Measurements from ENCODE around the gene CLDN4. TPM values are rescaled to one million over a fixed set of nuclear protein-coding genes. Genes with fewer than 3 reads are reported as not detected.

The CLDN4 gene
- total and polyA plus RNA-seq, 12 donors, result 0.03 to 0.30 (median 0.14) TPM; not detected in 9

GRCh38 chr7:73880755-73881328, 50.0 kb downstream of the CLDN4 start:
- ATAC-seq, result peak in 2 of 8 donors; percentile 2 to 19
- Histone ChIP-seq H3K4me1 (peaks cover 25 to 53% (median 31%) of the 10 kb centered on the region in 9 donors), H3K4me3 (no peak overlapping the region), H3K27ac (peak overlapping the region in 9 of 10 donors; percentile 19 to 90 (median 78)), H3K36me3 (no peaks in the 10 kb centered on the region), H3K9me3 (no peaks in the 10 kb centered on the region), H3K27me3 (peaks cover 0 to 11% (median 0%) of the 10 kb centered on the region in 7 donors)
- TF ChIP-seq CTCF (IDR thresholded peaks at IDR 0.05), result no peak
- DNase-seq, result no peak
- 45 to 52% methylated on average over 13 of the region's 13 CpGs for WGBS, 2 donors
- intact Hi-C loops (cut with DNase I), result loop anchor here in 2 of 10 donors (5.0 kb wide), 1 partner anchor 146 kb away; the partner anchor contains the start of gene ELN (in 2 of the 2)

GRCh38 chr7:73881352-73882046, 50.7 kb downstream of the CLDN4 start:
- intact Hi-C loops (cut with DNase I), result loop anchor here in 2 of 10 donors (5.0 kb wide), 1 partner anchor 146 kb away; the partner anchor contains the start of gene ELN (in 2 of the 2)
- WGBS, 2 donors, result 48% methylated on average over 5 of the region's 5 CpGs
- no peak for TF ChIP-seq CTCF (IDR thresholded peaks at IDR 0.05)
- ATAC-seq (peak in 7 of 8 donors; percentile 46 to 85 (median 72)), DNase-seq (no peak)
- Histone ChIP-seq H3K27me3 (peaks cover 0 to 18% (median 0%) of the 10 kb centered on the region in 7 donors), H3K9me3 (no peaks in the 10 kb centered on the region), H3K36me3 (no peaks in the 10 kb centered on the region), H3K27ac (peak overlapping the region in 9 of 10 donors; percentile 19 to 90 (median 78)), H3K4me1 (peaks cover 29 to 59% (median 36%) of the 10 kb centered on the region in 9 donors), H3K4me3 (no peak overlapping the region)

- Histone ChIP-seq H3K27ac (peak overlapping the region in 9 of 10 donors; percentile 19 to 90 (median 78)), H3K4me1 (peaks cover 34 to 63% (median 41%) of the 10 kb centered on the region in 9 donors)
- 83 to 88% methylated on average over 3 of the region's 3 CpGs for WGBS, 2 donors
These were observed 51.2 kb downstream of the CLDN4 start for GRCh38 chr7:73882047-73882402.

More at GRCh38 chr7:73882047-73882402, 51.2 kb downstream of the CLDN4 start:
- Histone ChIP-seq H3K4me3 (no peak overlapping the region), H3K9me3 (no peaks in the 10 kb centered on the region), H3K27me3 (peaks cover 0 to 22% (median 0%) of the 10 kb centered on the region in 7 donors), H3K36me3 (no peaks in the 10 kb centered on the region)
- ATAC-seq, result no peak
- no peak for TF ChIP-seq CTCF (IDR thresholded peaks at IDR 0.05)
- DNase-seq, result no peak
- intact Hi-C loops (cut with DNase I), result loop anchor here in 2 of 10 donors (5.0 kb wide), 1 partner anchor 145 kb away; the partner anchor contains the start of gene ELN (in 2 of the 2)

Other genes with a start within 250 kb of the CLDN4 start
- 1 to 10 TPM in 5 of 10 donors, under 1 TPM in 3, not detected in 2; 0.28 to 8.5 (median 1.9) TPM for gene MLXIPL, start 206.5 kb upstream of the CLDN4 start, total RNA-seq
- 10 to 100 TPM in 1 of 2 donors, 1 to 10 TPM in 1; 2.8 to 22.8 TPM for gene MLXIPL, start 206.5 kb upstream of the CLDN4 start, polyA plus RNA-seq
- 1 to 10 TPM; 1.1 to 3.6 (median 2.2) TPM for gene VPS37D, start 163.2 kb upstream of the CLDN4 start, total RNA-seq
- 1 to 10 TPM; 1.2 to 1.4 TPM for gene VPS37D, start 163.2 kb upstream of the CLDN4 start, polyA plus RNA-seq
- 10 to 100 TPM; 12.1 to 20.8 (median 15.8) TPM for gene DNAJC30, start 147.5 kb upstream of the CLDN4 start, total RNA-seq
- gene DNAJC30, start 147.5 kb upstream of the CLDN4 start, polyA plus RNA-seq, result 1 to 10 TPM; 9.1 TPM
- gene BUD23, start 147.4 kb upstream of the CLDN4 start, total RNA-seq, result 10 to 100 TPM; 63.4 to 89.9 (median 66.8) TPM
- gene BUD23, start 147.4 kb upstream of the CLDN4 start, polyA plus RNA-seq, result 100 to 1,000 TPM; 123 to 134 TPM
- gene STX1A, start 111.3 kb upstream of the CLDN4 start, total RNA-seq, result 1 to 10 TPM in 9 of 10 donors, under 1 TPM in 1; 0.88 to 2.7 (median 1.8) TPM
- 1 to 10 TPM; 2.5 to 3.4 TPM for gene STX1A, start 111.3 kb upstream of the CLDN4 start, polyA plus RNA-seq
- 10 to 100 TPM; 20.0 to 36.8 (median 29.6) TPM for gene ABHD11, start 92.2 kb upstream of the CLDN4 start, total RNA-seq
- gene ABHD11, start 92.2 kb upstream of the CLDN4 start, polyA plus RNA-seq, result 10 to 100 TPM; 26.8 to 36.6 TPM
- not detected for gene CLDN3, start 60.7 kb upstream of the CLDN4 start, total RNA-seq
- gene CLDN3, start 60.7 kb upstream of the CLDN4 start, polyA plus RNA-seq, result not detected
- 1 to 10 TPM in 1 of 10 donors, under 1 TPM in 7, not detected in 2; 0.31 to 1.3 (median 0.47) TPM for gene METTL27, start 11.5 kb downstream of the CLDN4 start, total RNA-seq
- under 1 TPM in 1 of 2 donors, not detected in 1; 0.16 TPM for gene METTL27, start 11.5 kb downstream of the CLDN4 start, polyA plus RNA-seq
- not detected for gene TMEM270, start 30.2 kb downstream of the CLDN4 start, total RNA-seq
- gene TMEM270, start 30.2 kb downstream of the CLDN4 start, polyA plus RNA-seq, result not detected
- gene ELN, start 197.2 kb downstream of the CLDN4 start, total RNA-seq, result 10 to 100 TPM; 14.2 to 65.0 (median 22.0) TPM
- gene ELN, start 197.2 kb downstream of the CLDN4 start, polyA plus RNA-seq, result 10 to 100 TPM; 65.8 to 99.8 TPM

Data from heart right ventricle (tissue), 16 donors.